MM.1S (cell line): ENCODE measurements around the gene HSD3B1.

Experiments used
- CTCF ChIP-seq: fragments of 300-600 bp; sonication (generic); IDR thresholded peaks from 2 replicates; pipeline ENCODE4 v1.5.1; 2016; ENCODE audit warnings: antibody characterized with exemption, low read length, mixed read lengths
- EZH2 ChIP-seq: fragments of 300-600 bp; sonication (generic); optimal IDR thresholded peaks from 2 replicates; pipeline ENCODE3; 2017; ENCODE audit warnings: low read depth, mild to moderate bottlenecking, antibody characterized with exemption, low read length, mixed read lengths
- EZH2phosphoT487 ChIP-seq: fragments of 300-600 bp; sonication (generic); IDR thresholded peaks from 2 replicates; pipeline ENCODE4 v1.6.1; 2018; ENCODE audit warnings: antibody characterized with exemption, low read length

- TF ChIP-seq EZH2 = no peak
- no peak for TF ChIP-seq CTCF
- TF ChIP-seq EZH2phosphoT487 = no peak
Observed at GRCh38 chr1:119556423-119556822, 49.4 kb downstream of the HSD3B1 start.
